Limb (tissue), 2 donors: ENCODE measurements around the gene ITGB2.

Experiments
- DNase-seq, 2 donors: peaks; one replicate each; pipeline ENCODE4 v3.0.0-alpha.2; 2016; ENCODE audit errors: extremely low spot score in 2 of 2

The ITGB2 gene

DNA sequence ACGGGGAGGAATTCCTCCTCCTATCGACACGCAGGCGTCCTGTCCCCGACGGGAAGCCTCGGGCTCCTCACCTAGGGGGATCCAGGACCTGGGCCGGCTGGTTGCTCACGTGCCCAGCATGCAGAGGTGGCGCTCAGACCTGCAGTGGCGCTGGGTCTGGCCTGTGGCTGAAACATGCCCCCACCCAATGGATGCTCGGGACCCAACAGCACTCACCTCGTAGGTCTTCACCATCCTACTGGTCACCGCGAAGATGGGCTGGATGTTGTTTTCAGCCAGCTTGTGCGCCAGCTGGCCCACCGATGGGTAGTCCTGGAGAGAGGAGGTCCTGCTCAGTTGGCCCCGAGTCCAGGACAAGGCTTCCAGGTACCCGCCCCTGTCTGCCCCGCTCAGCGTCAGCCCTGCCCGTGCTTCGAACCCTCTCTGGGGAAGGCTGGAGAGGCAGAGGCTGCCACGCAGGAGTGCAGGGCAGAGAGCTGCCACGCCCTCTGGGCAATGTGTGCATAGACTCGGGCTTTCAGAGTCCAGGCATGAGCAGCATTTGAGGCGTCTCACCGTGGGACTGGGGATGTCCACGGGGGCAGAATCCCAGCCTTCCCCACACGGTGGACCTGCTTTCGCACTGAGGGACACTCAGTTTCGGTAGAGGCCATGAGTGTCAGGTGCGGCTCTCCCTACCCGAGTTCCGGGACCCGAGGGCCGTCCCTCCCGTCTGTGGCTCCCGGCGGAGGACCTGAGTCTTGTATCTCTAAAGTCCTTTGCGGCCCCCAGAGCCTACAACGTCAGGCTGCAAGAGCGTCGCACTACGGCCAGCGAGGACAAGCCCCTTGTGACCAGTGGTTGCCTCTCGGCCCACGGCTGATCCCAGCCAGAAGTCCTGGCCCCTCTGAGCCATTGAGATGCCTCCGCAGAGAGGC, 21.6 kb downstream of the ITGB2 start:
- no peak for DNase-seq

DNA sequence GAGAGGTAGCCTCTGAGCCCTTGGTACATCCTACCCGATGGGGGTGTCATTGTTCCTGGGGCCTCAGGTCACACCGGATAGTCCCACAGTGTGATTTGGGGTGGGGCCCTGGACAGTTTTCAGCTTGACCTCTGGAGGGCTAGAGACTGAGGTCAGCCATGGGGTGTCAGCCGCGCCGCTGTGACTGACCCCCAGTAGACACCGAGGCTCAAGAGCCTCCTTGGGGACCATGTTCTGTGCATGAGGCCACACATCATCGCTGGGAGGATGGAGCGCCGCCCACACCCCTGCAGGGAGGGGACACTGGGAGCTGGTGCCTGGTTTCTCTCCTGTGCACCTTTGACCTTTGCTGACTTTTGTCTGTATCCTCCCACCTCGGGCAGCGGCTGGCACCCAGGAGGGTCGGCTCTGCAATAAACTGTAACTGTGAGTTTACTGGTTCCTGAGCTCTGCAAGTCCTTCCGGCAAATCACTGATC, 22.6 kb downstream of the ITGB2 start:
- no peak for DNase-seq

DNA sequence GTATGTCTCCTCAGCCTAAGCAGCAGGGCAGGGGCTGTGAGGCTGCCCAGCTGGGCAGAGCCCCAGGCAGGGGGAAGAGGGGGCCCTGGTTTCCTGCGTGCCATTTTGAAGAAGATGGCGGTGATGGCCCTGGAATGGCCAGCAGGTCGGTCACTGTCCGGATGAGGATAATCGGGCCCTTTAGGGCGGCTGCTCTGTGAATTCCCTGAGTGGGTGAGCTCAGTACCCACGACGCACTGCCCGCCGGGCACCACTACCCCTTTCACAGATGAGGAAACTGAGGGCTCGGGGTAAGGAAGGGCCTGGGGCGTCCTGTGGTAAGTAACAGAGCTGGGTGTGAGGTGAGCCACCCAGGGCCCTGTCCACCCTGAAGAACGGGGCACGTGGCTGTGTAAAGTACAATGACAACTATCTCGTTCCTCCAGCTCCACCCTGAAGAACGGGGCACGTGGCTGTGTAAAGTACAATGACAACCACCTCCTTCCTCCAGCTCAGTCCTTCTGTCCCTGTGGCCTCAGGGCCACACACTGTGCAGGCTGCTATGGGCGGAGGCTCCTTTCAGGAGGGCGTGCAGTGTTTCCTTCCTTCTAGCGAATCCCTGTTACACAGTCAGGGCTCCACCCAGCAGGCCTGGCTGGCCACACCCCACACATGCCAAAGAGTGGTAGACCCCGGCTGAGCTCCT, 23.2 kb downstream of the ITGB2 start:
- no peak for DNase-seq

DNA sequence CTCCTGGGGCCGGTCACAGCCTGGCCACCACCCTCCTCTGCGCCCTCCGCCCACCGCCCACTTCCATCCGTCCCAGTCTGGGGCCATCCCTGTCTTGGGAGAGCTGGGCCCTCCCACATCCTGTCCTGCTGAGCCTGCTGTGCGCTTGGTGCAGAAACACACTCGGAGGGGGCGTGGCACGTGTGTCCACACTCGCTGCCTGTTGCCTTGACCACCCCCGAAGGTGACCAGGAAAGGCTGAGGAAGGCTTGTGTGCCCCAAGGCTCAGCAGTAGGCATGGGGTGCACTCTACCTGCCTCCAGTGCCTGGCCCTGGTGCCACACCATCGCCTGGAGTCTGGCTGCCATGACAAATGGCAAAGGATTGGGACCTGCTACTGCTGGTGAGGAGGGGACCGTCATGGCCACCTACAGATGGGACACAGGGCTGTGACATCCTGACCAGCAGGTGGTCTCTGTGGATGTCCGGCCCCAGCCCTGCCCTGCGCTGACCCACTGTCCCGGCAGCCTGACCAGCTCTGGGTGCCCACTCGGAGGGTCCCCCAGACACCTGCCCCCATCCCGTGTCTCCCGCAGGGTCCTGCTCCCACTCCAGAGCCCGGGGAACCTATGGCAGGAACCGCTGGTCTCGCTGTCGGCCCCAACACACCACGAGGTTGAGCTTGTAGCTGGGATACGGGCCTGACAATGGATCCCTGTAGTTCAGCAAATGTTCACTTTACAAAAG, 24.0 kb downstream of the ITGB2 start:
- no peak for DNase-seq

DNA sequence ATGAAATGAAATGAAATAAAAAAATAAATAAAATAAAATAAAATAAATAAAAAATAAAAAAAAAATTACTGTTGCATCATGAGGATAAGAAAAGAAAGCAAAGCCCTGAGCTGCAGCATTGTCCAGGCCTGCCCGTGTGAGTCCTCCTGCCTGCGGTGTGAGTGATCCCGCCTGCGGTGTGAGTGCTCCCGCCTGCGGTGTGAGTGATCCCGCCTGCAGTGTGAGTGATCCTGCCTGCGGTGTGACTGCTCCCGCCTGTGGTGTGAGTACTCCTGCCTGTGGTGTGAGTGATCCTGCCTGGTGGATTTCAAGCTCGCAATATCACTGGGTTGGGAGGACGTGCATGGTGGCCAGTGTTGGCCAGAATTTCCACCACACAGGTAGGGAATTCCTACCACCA, 24.8 kb downstream of the ITGB2 start:
- DNase-seq, result no peak

DNA sequence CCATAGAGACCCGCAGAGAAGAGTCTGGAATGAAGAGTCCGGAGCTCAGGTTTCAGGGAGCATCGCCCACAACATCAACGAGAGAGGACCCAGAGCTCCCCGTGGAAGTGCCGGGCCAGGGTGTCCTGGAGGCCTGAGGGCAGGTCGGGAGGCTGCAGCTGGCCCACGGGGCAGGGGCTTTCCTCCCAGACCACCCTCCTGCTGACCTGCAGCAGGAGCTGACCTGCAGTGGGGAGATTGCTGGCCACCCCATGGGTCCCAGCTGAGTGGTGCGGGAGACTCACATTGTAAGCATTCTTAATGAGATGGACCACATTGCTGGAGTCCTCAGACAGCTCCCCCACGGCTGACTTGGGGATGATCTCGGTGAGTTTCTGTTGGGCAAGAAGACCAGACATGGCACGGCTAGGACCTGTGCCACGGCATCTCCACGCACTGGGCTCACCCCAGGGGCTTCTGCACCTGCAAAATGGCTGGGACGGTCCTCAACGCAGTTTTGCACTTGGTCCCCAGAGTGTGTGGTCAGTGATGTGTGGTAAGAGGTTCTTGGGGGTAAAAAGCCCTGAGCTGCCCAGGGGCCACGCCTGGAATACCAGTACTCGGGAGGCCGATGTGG, 25.9 kb downstream of the ITGB2 start:
- no peak for DNase-seq

DNA sequence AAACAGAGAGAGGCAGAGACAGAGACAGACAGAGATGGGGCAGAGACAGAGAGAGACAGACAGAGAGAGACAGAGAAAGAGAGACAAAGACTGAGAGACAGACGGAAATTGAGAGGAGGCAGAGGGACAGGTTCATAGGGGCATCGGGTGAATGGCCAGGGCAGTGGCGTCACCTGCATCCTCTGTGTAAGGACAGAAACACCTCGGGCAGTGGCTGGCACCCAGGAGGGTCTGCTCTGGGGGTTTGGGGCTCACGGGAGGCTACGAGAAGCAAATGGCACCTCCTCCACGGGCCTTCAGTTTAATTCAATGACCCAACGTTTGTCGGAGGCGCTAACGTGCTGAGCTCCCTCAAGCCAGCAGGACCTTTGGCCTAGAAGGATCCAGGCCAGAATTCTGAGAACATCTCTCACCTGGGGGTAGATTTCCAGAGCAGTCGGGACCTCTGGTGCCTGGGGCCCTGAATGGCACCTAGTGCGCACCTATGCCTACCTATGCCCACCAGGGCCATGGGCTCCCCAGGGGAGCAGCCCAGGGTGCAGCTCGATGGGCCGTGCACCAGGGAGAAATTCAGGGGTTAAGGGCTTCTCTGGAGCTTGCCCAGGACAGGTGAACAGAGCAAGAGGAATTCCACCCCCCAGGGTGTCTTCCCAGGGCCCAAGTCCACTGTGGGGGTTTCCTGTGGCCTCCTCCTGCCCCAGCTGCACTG, 26.6 kb downstream of the ITGB2 start:
- no peak for DNase-seq

DNA sequence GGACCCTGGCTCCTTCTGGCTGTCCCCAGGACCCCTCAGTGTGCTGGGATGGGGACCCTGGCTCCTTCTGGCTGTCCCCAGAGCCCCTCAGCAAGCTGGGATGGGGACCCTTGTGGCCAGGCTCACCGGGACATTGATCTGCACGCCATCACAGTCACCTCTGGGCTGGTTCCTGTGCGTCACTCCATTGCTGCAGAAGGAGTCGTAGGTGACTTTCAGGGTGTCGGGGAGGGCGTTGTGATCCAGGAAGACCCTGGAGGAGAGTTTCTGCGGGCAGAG, 27.5 kb downstream of the ITGB2 start:
- no peak for DNase-seq

DNA sequence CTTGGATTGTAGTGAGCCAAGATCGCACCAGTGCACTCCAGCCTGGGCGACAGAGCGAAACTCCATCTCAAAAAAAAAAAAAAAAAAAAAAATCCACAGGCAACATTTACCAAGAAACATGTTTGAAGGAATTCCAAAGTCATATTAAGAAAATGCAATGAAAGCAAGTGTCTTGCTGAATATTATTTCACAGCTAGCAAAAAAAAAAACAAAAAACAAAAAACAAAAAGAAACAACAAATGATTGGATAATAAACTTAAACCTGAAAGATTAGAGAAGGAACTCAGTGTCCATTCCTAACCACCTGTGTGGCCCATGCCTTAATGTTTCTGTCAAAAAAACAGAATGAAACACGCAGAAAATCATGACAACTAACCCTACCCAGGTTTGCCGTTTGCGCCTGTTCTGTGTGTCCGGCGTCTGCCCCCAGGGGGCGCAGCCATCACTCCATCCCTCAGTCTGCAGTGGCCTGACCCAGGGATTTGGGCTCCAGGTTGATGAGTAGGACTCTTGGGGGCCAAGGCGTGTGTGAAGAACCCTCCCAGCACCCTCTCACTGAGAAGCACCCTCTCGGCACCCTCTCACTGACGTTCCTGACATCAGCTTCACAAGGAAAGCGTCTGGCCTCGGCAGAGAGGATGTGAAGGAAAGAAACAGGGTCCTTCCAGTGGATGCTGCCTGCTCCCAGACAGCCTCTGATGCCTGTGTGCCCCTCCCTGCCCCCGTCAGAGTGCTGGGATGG, 28.0 kb downstream of the ITGB2 start:
- DNase-seq, result peak in 1 of 2 donors; percentile 70

DNA sequence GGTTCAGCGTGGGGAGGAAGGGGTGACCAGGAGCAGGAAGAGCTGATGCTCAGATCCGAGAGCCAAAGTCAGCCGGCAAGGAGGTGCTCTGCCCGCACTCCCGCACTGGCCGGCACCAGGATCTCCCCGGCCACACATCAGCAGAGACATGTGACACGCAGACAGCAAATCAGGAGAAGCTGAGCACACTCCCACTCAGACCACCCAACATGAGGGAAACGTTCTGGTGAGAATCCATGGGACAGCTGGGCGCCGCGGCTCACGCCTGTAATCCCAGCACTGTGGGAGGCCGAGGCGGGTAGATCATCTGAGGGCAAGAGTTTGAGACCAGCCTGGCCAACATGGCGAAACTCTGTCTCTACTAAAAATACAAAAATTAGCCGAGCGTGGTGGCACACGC, 28.6 kb downstream of the ITGB2 start:
- DNase-seq, result no peak

DNA sequence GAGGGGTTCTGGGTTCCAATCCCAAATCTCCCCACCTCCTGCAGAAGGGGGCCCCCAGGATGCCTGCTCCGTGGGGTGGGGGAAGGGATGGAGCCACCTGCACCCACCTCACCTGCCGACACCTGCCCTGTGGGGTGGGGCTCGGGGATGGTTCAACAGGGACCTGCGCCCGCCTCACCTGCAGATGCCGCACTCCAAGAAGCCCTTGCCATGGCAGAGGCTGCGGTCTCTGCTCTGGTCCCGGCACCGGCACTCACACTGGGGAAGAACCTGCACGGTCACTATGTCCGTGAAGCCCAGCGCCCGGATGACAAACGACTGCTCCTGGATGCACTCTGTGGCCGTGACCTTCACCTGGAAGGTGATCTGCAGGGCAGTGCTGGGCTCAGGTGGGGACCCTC, 29.1 kb downstream of the ITGB2 start:
- no peak for DNase-seq

DNA sequence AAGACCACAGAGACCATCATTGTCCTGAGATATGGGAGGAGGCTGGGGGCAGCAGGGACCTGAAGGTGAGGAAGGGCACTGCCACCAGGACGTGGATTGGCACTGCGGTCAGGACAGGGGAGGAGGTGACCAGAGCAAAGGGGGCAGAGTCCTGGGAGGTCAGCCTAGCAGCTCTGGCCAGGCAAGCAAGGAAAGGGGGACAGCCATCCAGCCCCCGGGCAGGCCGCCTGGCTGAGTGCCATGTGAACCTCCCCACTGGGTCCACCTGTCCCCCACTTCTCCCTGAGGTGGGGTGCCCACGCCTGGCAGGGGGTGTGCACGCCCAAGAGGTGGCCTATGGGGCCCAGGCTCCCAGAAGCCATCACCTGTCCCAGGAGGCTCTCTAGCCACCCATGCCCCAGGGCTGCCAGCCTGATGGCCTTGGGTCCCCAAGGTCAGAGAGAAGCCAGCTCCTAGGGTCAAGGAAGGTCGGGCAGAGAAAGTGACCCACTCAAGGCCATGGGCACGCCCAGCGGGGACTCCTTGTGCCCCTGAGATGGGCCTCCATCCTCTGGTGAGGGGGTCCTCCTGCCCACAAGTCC, 29.6 kb downstream of the ITGB2 start:
- no peak for DNase-seq

DNA sequence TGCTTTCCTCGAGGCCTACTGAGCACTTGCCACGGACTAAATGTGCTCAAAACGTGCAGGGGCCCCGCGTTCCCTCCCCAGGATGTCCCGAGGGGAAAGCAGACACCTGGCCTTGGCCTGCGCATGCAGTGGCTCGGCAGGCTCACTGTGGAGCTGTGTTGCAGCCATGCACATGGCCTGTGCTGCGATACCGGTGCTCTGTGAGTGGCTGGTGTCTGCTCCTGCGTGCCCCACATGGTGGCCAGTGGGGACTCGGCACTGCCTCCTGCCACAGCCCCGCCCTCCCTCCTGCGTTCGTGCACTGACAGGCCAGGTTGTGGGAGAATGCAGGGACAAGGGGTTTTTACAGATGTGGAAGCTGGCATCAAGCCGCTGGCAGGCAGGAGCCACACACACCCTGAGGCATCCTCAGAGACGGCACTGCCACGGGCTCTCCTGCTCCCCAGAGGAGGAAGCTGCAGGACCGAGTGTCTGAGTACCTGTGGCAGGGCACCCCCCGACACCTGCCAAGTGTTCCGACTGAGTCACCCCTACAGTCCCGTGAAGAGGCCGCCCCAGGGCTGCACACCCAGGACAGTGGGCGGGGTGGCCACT, 30.3 kb downstream of the ITGB2 start:
- DNase-seq, result no peak

DNA sequence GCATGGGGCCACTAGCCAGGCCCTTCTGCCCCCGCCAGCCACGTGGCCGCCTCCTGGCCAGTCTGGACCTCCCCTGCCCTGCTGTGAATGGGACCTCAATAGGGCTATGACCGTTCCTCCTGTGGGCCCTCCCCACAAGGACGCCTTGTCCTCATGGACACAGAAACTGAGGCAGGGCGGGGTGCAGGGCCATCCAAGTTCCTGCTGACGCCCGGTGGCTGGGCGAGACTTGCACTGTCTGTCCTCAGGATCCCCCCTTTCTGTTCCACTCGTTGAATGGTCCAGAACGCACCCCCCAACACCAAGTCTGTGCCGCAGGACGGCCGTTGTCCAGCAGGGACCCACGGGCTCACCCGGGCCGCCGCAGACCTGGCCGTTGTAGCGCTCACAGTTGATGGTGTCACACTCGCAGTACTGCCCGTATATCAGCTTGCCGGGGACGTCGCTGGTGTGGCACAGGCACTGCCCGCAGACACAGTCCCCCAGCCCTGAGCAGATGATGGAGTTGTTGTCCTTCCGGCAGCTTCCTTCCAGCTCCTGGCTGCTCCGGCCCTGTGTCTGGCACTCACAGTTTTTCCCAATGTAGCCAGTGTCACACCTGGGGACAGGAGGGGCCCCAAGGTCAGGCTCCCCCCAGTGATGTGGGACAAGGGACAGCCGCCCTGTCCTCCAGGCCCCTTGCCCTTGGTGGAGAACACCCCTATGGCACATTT, 30.9 kb downstream of the ITGB2 start:
- no peak for DNase-seq

DNA sequence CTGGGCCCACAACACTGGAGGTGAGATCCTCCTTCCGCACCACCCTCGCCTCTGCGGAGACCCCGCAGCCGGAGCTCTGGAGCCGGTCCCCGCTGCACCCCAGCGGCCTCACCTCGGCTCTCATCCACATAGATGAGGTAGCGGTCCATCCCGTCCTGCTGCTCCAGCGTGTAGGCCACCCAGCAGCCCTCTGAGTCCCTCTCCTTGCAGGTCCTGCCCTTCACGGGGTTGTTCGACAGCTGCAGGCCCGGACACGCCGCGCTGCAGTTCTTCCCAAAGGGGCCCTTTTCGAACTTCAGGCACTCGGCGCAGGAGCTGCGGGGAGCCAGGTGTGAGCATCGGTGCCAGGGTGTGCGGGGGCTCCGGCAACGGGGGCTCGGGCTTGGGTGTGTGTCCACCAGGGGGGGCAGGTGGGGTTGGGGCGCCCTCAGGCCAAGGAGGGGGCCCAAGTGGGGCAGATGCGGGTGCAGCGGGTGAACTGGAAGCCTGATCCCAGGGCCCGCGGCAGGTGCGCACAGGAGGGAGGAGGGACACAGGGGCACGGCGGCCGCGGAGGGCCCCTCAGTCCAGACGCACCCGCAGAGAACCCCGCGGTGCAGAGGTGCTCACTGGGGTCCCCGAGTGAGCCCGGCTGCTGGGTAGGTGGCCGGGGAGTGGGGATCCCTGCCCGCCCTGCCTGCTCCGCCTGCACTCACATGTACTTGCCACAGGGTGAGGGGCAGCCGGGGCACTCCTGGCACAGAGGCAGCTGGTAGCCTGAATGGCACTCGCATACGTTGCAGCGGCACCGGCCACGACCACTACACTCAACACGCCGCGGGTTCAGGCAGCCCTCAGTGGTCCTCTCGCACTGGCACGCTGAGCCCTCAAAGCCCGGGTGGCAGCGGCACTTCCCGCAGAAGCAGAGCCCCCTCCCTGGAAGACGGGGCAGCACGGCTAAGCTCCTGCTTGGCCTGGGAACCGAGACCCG, 31.8 kb downstream of the ITGB2 start:
- no peak for DNase-seq

DNA sequence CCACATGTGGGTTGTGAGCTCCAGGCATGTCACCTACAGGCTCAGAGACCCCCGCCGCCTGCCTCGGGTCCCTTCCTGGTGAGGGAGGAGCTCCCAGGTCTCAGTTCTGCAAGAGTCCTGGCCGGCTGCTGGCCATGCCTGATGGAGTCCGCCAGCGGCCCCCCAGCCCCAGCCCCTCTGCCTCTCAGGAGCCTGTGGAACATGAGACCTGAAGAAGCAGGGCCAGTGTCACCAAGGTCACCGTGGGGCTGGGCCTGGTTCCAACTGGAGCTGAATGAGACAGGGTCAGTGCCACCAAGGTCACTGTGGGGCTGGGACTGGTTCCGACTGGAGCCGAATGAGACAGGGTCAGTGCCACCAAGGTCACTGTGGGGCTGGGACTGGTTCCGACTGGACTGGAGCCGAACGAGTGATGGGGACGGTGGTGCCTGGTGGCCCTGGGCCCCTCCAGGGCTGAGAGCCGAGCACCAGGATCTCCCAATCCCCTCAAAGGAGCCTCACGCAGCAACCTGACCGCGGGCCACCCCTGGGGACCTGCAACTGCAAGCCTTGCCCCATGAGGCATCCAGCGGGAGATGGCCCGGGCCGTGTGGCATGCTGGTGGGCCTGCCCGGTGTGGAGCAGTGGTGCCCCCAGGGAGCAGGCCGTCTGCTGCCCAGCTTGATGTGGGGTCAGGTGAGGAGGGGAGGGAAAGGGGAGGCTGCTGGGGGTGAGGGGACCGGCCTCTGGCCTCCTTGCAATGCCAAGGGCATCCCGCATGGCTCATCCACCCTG, 32.7 kb downstream of the ITGB2 start:
- no peak for DNase-seq

DNA sequence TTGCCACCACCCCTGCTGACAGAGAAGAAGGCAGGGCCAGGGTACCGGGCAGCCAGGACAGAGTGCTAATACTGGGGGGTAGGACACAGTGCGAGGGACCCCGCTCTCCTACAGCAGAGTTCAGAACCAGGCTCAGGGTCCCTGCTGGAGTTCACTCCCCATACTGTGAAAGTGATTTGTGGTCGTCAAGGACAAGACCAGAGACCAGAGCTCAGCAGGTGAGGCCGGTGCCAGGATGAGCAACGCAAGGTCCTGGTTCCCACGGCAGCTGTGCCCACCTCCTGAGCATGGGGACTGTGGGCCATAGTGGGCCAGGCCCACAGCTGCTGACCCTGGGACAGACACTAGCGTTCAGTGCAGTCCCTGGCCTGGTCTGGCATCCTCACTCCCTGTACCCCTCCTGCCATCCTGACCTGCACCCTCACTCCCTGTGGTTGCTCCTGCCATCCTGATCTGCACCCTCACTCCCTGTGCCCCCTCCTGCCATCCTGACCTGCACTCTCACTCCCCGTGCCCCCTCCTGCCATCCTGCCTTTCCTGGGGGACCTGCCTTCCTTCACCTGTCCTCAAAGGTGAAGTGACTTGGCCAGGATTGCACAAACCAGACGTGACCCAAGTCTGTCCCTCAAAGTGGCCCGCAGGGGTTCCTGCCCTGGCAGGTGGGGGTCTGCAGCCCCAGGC, 33.4 kb downstream of the ITGB2 start:
- no peak for DNase-seq
